Fibroblast of skin of left quadriceps (primary cell): Measurements from ENCODE around the gene MNAT1.

Experiments used
- DNase-seq, 2 experiments: peaks; one replicate each; pipeline ENCODE4 v3.0.0-alpha.2; 2013; ENCODE audit warnings: low read depth in 2 of 2

Gene MNAT1

GRCh38 chr14:60965402-60965801 lies 230.8 kb downstream of the MNAT1 start:
- DNase-seq = peak; percentile 78 to 81

DNA sequence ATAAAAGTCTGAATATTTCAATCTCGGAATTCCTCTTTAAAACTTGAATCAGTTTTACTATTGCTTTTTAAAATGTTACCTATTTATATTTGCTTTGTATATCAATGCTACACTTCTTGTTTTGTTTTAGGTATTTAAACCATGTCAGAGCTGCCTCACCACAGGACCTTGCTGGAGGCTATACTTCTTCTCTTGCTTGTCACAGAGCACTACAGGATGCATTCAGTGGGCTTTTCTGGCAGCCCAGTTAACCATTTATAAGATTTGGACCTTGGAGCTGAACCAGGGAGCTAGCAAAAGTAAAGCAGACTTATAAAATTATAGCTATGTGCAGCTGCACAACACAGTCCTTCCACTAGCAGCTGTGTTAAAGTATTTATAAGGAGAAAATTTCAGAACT lies 233.5 kb downstream of the MNAT1 start:
- no peak for DNase-seq

- no peak for DNase-seq
Observed at GRCh38 chr14:60968671-60969070, 234.1 kb downstream of the MNAT1 start.

- no peak for DNase-seq
Observed at GRCh38 chr14:60970146-60970545, 235.6 kb downstream of the MNAT1 start.

- no peak for DNase-seq
Observed at GRCh38 chr14:60971271-60971670, 236.7 kb downstream of the MNAT1 start.

DNA sequence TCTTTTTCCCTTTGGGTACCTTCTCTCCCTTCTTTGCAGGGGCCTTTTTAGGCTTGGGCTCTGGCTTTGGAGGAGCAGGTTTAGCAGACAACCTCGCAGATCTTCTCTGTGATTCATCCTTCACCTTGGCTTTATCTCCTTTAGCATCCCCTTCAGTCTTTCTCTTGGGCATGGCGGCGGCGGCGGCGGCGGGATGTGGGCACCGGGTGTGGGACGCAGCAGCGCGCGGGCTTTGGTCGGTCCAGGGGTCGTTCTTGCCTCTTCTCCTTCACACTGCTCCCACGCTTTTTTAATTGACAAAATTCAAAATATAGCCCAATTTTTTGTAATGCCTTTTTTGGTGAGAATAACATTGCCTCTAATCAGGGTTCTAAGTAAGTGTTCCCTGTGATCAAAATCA lies 237.7 kb downstream of the MNAT1 start:
- no peak for DNase-seq

DNA sequence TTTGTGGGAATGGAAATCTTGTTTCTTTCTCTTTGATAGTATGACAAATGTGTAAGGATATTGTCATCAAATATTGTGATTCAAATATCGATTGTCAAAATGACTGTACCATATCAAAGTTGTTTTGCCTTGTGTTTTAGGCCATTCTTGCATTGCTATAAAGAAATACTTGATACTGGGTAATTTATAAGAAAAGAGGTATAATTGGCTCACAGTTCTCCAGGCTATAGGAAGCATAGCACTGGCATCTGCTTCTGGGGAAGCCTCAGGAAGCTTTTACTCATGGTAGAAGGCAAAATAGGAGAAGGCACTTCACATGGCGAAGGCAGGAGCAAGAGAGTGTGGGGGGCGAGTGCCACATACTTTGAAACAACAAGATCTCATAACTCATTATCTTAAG lies 238.5 kb downstream of the MNAT1 start:
- DNase-seq = no peak

- DNase-seq = no peak
Observed at GRCh38 chr14:60974090-60974651, 239.6 kb downstream of the MNAT1 start.

- DNase-seq = no peak
Observed at GRCh38 chr14:60975551-60975950, 241.0 kb downstream of the MNAT1 start.

- DNase-seq = no peak
Observed at GRCh38 chr14:60977847-60978246, 243.3 kb downstream of the MNAT1 start.

DNA sequence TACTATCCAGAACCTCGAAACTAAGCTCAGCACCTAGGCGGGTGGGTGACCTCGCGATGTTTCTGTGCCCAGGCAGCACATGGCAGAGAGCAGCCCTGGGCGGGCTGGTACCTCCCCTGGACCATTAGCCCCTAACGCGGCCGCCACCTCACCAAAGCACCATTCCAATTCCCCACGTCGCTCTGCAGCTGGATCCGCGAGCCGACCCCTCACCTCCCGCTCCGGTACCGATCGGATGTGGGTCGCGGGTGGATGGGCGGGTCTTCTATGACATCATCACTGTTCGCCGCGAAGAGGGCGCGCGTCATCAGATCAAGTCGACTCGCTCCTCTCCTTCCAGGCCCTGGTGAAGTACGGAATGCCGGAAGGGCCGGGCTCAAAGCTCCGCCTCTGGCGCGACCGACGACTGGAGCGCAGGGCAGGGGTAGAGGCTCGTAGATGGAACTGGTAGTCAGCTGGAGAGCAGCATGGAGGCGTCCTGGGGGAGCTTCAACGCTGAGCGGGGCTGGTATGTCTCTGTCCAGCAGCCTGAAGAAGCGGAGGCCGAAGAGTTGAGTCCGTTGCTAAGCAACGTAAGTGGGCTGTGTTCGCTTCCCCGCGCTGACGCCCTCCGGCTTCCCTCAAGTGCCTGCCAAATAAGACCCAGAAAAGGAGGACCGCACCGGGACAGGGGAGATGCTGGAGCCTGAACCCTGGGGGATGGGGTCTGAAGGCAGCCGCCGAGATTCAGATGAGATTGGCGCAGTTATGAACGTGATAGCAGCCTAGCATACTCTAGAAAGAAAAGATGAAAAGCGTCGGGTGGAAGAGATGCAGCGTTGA lies 246.5 kb downstream of the MNAT1 start, which contains the start of the genes SLC38A6 and TRMT5:
Gene SLC38A6 (plus strand): TSS at position 435 of the 822 bp plus-strand sequence. CDS start 33 bp downstream, at position 468.
Gene TRMT5 (minus strand): TSS at position 269 of the 822 bp plus-strand sequence. CDS start 106 bp downstream, at position 163.
- DNase-seq = peak; percentile 89 to 91

GRCh38 chr14:60981633-60982455 lies 247.3 kb downstream of the MNAT1 start:
- DNase-seq = peak; percentile 57

DNA sequence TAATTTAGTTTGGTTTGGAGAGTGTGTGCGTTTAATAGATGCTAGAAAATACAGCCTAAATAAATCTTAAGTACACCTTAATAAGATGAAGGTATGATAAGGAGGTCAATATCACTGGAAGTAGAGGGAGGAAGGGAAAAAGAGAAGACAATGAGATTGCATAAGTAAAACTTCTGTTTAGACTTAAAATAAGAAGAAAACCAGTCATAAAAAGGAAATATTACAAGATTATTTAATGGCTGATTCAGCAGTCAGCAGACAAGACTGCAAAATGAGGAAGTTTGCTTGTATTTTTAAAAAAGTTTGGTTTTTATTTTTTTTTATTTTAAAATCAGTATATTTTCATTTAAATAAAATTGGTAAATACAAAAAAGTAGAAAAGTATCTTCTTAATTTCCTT lies 249.6 kb downstream of the MNAT1 start:
- no peak for DNase-seq

- DNase-seq = no peak
Observed at GRCh38 chr14:60986500-60986899, 251.9 kb downstream of the MNAT1 start.

- DNase-seq = peak; percentile 14 to 19
Observed at GRCh38 chr14:60989599-60989998, 255.0 kb downstream of the MNAT1 start.

DNA sequence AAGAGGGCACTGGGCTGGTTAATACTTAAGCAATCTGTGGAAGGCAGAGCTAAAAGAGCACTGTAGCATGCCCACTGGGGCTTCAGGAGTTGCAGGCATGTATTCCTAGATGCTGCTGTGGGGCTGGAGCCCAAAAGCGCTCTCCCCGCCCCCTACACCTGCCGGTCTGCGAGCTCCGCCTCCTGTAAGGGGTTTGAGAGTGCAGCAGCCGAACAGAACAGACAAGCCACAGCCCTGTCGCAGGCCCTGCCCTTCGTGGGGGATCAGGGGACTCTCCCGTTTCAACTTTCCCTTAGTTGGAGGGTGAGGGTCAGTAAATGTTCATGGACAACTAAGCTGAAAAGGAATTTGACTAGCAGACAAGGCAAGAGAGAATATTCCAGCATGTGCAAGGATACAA lies 264.1 kb downstream of the MNAT1 start:
- DNase-seq = no peak

GRCh38 chr14:60999536-60999935 lies 265.0 kb downstream of the MNAT1 start:
- DNase-seq = no peak

DNA sequence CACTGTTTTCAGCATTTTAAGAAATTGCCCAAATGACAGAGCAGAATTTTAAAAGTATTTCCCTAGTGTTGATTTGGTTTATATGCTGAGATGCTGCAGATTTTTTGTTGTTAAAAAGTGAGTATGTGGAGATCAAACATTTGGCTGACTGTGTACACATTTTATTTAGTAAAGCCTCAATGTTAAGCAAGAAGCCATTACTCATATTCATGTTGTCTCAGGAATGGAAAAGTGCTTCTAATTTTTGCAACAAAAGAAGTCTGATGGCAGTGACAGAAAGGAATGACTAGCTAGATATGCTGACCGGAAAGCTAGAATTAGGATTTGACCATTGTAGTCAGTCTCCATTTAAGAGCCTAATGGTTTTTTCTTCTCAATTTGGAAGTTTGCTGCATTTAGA lies 269.0 kb downstream of the MNAT1 start:
- no peak for DNase-seq

DNA sequence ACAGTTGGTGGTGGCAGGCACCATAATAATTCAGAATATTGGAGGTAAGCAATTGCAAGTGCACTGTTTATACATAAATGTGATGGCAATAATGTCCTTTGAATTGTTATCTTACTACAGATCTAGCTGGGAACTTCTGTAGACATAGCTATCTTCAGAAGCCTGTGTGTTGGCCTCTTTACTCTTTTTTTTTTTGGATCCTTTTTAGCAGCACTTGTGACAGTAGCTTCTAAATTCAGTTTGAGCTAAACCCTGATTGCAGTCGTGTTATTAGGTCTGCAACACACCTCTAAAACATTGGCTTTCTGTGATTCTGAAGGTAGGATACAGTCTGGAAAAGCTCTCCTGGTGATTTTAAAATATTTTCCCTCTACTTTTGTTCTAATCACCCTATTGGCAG lies 285.0 kb downstream of the MNAT1 start:
- DNase-seq = no peak
